ENCODE measurements around the gene RPL22.

Gene RPL22

GRCh38 chr1:6199298-6200187, at the start of gene RPL22:
TSS of gene RPL22 (minus strand) at chr1:6199595. CDS start at chr1:6199573, 22 bp downstream.
- in situ Hi-C loops (cut with MboI; ENCODE audit: low sequenced_read_pairs): no loop called here

DNA sequence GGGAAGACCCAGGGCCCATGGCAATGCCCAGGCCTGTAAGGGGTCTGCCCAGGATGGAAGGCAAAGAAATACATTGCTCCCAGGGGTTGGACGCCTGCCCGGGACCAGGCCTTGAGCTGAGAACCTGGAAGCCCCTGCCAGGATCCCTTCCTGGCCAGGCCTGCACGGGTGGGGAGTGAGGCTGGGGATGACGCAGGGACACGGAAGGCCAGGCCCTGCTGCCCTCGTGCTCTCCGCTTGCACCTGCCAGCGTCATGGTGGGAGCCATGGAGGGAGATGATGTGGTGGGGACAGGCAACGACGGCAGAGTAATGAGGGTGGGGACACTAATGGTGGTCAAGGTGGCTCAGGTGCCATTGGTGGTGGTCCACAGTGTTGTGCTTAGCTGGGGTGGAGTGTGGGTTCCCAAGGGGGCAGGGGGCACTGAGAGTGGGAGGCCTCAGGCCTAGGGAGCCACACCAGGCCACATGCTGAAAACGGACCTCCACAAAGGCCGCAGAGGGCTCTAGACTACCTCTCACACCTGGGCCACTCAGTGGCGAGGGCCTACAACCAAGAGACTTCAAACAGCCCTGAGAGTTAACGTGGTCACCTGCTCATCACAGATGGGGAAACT, 48.9 kb upstream of the RPL22 start:
- in situ Hi-C loops (cut with MboI; ENCODE audit: low sequenced_read_pairs): loop anchor here (10.0 kb wide), 1 partner anchor 157 kb away; no protein-coding TSS in a partner anchor

GRCh38 chr1:6247651-6248050, 48.3 kb upstream of the RPL22 start:
- in situ Hi-C loops (cut with MboI; ENCODE audit: low sequenced_read_pairs): loop anchor here (10.0 kb wide), 1 partner anchor 157 kb away; no protein-coding TSS in a partner anchor

DNA sequence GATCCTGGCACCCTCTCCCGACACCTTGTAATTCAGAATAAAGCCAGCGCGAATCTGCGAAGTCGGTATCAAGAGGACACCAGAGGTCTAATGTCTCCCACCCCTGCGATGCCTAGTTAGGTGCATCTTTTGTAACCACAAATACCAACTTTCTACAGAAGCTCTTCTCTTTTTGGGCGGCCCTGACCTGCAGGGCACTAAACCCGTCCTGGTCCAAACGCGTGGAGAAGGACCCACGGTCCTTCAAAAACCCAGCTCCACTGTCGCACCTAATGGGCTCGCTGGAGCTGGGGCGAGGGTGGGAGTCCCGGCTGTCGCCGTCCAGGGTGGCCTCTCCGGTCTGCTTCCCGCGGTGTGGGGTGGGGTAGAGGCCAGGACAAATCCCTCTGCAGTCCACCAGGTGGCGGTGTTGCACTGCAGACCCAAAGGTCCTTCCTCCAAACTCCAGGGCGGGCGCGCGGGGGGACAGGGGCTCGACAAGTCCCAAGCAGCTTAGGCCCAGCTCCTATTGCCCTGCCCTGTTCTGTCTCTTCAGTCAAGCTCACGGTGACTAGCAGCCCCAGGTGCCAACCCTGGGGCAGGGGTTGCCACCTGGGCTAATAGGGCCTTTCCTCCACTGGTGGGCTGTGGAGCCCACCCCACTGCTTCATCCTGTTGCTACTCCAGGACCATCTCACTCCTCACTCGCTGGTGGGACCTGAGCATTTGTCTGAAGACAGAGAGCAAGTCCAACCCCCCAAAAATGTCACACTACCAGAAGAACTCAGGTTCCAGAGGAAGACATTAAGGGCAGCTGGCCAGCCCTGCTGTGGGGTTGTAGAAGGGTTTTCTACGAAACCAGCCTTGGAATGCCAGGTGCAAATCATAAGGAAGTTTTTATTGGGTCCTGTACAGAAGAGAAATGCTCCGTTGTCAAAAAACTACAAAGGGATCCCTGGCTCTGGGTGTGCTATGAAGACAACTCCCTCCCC, 47.4 kb upstream of the RPL22 start:
- in situ Hi-C loops (cut with MboI; ENCODE audit: low sequenced_read_pairs): loop anchor here (10.0 kb wide), 1 partner anchor 158 kb away; no protein-coding TSS in a partner anchor

- in situ Hi-C loops (cut with MboI; ENCODE audit: low sequenced_read_pairs): loop anchor here (10.0 kb wide), 1 partner anchor 159 kb away; no protein-coding TSS in a partner anchor
These were observed 46.6 kb upstream of the RPL22 start for GRCh38 chr1:6245869-6246496.

DNA sequence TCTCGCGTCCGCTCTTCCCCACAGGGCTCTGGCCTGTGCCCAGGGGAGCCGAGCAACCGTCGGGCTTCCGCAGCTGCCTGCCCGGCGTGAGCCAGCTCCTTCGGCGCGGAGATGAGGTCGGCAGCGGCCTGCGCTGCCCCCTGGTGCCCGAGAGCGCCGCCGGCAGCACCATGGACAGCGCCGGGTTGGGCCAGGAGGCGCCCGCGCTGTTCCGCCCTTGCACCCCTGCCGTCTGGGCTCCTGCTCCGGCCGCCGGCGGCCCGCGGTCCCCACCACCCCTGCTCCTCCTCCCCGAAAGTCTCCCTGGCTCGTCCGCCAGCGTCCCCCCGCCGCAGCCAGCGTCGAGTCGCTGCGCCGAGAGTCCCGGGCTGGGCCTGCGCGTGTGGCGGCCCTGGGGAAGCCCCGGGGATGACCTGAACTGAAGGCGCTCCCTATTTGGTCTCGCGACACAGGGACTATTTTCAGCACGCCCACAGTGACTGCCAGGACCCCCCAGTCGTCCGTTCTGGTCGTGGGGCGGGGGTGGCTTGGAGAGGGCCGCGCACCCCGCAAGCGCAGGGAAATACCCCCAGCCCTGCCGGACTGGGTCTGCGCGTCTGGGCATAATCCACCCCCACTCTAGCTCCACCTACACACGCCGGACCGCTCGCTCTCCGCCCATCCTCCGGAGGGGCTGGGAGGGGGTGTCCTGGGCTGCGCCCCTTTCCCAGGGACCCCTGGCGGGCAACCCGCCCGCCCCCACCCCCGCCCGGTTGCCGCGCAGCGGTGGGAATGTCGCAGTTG, 45.9 kb upstream of the RPL22 start:
- in situ Hi-C loops (cut with MboI; ENCODE audit: low sequenced_read_pairs): loop anchor here (10.0 kb wide), 1 partner anchor 160 kb away; no protein-coding TSS in a partner anchor

- in situ Hi-C loops (cut with MboI; ENCODE audit: low sequenced_read_pairs): loop anchor here (10.0 kb wide), 1 partner anchor 160 kb away; no protein-coding TSS in a partner anchor
These were observed 45.1 kb upstream of the RPL22 start for GRCh38 chr1:6244401-6245049.

GRCh38 chr1:6243993-6244392, 44.6 kb upstream of the RPL22 start, which contains the start of gene HES3:
TSS of gene HES3 (plus strand) at chr1:6244179. CDS start at chr1:6244366, 187 bp downstream.
- in situ Hi-C loops (cut with MboI; ENCODE audit: low sequenced_read_pairs): loop anchor here (10.0 kb wide), 1 partner anchor 161 kb away; no protein-coding TSS in a partner anchor

DNA sequence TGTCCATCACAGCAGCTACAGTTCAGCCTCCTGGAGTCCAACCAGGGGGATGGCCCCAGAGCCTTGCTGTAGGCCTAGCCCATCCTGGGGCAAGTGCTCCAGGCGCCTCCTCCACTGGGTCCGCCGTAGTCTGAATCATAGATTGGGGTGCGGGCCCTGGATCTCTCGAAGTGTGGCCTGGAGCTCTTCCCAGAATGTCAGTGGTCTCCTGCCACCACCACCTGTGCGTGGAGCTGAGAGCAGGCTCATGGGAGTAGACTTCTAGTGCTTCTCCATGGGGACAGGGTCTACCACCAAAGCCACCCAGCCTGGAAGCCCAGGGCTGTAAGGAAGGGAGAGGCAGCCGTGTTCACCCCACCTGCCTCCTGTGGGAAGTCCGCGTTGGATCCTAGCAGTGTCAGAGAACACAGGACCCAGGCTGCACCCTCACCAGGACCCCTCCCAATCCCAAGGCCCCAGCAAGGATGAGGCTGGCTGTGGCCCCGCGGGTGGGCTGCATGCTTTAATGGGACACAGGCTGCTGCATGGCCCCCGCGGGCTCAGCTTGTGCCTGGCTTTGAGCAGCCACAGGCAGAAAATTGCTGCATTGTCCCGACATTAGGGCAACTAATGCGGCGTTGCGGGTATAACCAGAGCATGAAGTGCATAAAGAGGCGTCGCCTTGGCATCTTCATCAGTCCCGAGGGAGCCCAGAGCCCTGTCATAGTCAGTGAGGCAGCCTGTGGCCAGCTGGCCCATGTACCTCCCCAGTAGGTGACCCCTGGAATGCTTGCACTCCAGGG, 43.8 kb upstream of the RPL22 start:
- in situ Hi-C loops (cut with MboI; ENCODE audit: low sequenced_read_pairs): loop anchor here (10.0 kb wide), 1 partner anchor 162 kb away; no protein-coding TSS in a partner anchor

DNA sequence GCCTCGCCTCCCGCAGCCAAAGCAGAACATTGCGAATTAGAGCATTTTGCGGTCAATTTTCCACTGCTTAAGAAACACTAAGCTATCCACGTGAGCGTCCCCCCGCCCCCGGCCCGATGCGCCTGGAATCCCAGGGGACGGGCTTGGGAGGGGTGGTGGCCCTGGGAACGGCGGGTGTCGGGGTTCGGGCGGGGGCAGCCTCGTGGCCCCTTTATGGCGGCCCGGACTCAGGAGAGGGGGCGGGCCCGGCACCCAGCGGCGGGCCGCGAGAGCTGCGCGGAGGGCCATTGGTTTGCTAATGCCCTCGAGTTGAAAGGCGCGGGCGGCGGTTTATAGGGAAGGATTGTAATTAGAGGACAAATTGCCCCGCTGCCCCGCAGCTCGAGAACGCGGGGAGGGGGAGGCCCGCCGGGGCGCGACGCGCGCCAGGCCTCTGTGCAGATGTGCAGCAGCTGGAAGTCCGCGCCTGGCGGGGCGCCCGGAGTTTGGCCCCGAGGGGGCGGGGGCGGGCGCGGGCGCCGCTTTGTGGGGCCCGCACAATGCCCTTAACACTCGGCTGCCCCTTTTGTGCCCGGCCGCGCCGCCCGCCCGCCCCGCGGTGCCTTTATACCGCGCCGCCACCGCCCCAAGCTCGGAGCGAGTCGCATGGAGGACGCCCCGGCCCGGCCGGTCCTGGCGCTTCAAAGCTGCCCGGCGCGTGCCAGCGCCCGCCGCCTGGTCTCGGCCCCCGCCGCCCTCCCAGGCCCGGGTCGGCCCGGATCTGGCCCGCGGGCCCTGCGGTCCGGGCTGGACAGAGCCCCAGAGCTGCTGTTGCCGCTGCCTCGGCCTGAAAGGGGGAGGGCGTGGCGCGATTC, 42.7 kb upstream of the RPL22 start:
- in situ Hi-C loops (cut with MboI; ENCODE audit: low sequenced_read_pairs): loop anchor here (10.0 kb wide), 1 partner anchor 163 kb away; no protein-coding TSS in a partner anchor

GRCh38 chr1:6241107-6241886, 41.9 kb upstream of the RPL22 start:
- in situ Hi-C loops (cut with MboI; ENCODE audit: low sequenced_read_pairs): loop anchor here (10.0 kb wide), 1 partner anchor 164 kb away; no protein-coding TSS in a partner anchor

- in situ Hi-C loops (cut with MboI; ENCODE audit: low sequenced_read_pairs): loop anchor here (10.0 kb wide), 2 partner anchors 135 to 165 kb away; no protein-coding TSS in a partner anchor
These were observed 40.8 kb upstream of the RPL22 start for GRCh38 chr1:6239950-6240768.

- in situ Hi-C loops (cut with MboI; ENCODE audit: low sequenced_read_pairs): loop anchor here (10.0 kb wide), 1 partner anchor 134 kb away; no protein-coding TSS in a partner anchor
These were observed 39.9 kb upstream of the RPL22 start for GRCh38 chr1:6239213-6239752.

DNA sequence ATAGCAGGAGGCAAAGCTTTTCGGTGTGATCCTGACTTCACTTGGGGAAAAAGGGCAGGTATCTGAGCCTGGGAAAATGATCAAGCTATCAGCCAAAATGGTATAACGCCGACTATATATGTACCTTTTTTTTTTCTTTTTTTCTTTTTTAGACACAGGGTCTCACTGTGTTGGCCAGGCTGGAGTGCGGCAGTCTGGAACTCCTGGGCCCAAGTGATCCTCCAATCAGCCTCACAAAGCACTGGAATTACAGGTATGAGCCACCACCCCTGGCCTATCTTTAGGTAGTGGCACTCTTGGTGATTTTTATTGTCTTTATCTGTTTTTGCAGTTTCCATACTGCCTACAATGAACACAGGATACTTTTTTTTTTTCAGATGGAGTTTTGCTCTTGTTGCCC, 37.7 kb upstream of the RPL22 start:
- in situ Hi-C loops (cut with MboI; ENCODE audit: low sequenced_read_pairs): loop anchor here (10.0 kb wide), 1 partner anchor 132 kb away; no protein-coding TSS in a partner anchor

GRCh38 chr1:6235296-6235677, 35.9 kb upstream of the RPL22 start:
- in situ Hi-C loops (cut with MboI; ENCODE audit: low sequenced_read_pairs): loop anchor here (10.0 kb wide), 1 partner anchor 130 kb away; no protein-coding TSS in a partner anchor
